GM12891 (cell line): Measurements from ENCODE around the gene USP17L11.
"Not testable (repeated sequence)": the region's sequence is repeated elsewhere in the genome, so short reads cannot be mapped to it uniquely, and the experiment has no call there.

ENCODE experiments used
- PAX5 ChIP-seq: IDR thresholded peaks from 2 replicates; pipeline ENCODE4 v1.6.1; 2011; ENCODE audit warnings: low read length, moderate library complexity, mild to moderate bottlenecking; ENCODE audit not compliant: insufficient read depth, severe bottlenecking
- POLR2A ChIP-seq: IDR thresholded peaks from 2 replicates; pipeline ENCODE4 v1.6.1; 2011; ENCODE audit warnings: low read depth, low read length, control low read depth
- POLR2AphosphoS5 ChIP-seq: IDR thresholded peaks from 2 replicates; pipeline ENCODE4 v1.6.1; 2011; ENCODE audit warnings: low read depth, low read length, control low read depth
- POU2F2 ChIP-seq: IDR thresholded peaks from 2 replicates; pipeline ENCODE4 v1.6.1; 2011; ENCODE audit warnings: low read depth, mild to moderate bottlenecking, control low read depth, low read length, moderate library complexity
- SPI1 ChIP-seq: IDR thresholded peaks from 2 replicates; pipeline ENCODE4 v1.6.1; 2011; ENCODE audit warnings: low read depth, low read length, control low read depth
- TAF1 ChIP-seq: IDR thresholded peaks from 2 replicates; pipeline ENCODE4 v1.6.1; 2011; ENCODE audit warnings: low read depth, low read length, control low read depth

DNA sequence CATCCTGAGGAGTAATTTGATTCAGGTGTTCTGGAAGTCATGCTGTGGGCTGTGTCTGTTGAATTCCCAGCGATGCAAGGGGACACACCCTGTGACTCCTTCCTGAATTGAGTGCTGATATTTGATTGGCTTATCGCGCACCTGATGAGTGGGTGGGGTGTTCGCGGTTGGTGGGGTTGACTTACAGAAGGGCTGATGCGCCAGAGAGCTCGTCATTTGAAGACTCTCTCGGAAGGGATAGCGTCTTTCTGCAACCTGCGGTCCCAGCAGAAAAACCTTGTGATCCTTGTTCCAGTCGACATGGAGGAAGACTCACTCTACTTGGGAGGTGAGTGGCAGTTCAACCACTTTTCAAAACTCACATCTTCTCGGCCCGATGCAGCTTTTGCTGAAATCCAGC is 47.4 kb downstream of the USP17L11 start, which contains the start of gene USP17L21:
- not testable (repeated sequence) for TF ChIP-seq POLR2A, POLR2AphosphoS5, SPI1, TAF1, POU2F2, PAX5
